VCaP (cell line): ENCODE measurements around the gene FANCG.
A peak's percentile ranks its signal among the peaks of the same experiment; 100 is the strongest.

Experiments used
- H3K27ac ChIP-seq: fragments of 450-650 bp; 2 replicates; pipeline ENCODE4 v1.5.1; 2017
- TF ChIP-seq, protein P1 (sequence below): fragments of 450-650 bp; conservative IDR thresholded peaks from 2 replicates; pipeline ENCODE4 v1.5.1; 2017; ENCODE audit warnings: mild to moderate bottlenecking, moderate library complexity

The FANCG gene

DNA sequence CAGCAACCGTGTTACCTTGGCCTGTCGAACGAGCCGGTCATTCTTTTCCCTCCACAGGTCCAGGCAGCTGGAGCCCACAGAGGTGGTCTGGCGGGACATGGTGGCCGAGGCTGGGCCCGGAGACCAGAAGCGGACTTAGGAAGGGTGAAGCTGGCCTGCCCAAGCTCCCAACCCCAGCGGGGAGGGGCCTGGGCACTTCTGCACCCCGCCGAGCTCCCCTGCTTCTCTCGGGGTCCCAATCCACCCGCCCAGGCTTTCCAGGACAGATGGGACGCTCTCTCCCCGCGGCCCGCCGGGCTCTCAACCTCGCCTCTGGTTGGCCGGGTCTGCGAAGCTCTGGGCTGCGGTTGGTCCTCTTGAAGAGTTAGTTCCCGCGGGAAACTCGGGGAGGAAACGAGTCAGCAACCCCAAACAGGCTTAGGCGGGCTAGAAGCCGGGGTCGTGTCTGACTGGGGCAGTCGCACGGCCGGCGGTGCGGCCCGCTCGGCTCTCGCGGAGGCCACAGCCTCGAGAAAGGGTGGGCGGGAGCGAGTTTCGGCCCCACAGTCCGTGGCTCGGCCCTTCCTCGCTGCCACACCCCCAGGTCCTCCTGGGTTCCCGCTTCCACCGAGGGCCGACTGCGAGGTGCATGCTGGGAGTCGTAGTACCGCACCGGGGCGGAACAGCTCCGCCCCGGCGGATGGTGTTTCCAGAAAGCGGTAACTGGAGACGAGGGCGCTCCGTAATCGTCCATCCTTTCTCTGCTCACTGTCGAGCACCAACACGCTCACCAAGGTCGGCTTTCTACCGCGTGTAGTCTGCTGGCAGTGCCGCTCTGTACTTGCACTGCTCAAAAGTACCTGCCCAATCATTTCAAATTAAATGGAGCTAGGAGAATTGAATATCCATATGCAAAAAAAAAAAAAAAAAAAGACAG, at the start of gene FANCG:
Gene FANCG (minus strand): TSS at position 517 of the 916 bp plus-strand sequence. CDS start 418 bp downstream, at position 99.
- TF ChIP-seq, protein P1, sequence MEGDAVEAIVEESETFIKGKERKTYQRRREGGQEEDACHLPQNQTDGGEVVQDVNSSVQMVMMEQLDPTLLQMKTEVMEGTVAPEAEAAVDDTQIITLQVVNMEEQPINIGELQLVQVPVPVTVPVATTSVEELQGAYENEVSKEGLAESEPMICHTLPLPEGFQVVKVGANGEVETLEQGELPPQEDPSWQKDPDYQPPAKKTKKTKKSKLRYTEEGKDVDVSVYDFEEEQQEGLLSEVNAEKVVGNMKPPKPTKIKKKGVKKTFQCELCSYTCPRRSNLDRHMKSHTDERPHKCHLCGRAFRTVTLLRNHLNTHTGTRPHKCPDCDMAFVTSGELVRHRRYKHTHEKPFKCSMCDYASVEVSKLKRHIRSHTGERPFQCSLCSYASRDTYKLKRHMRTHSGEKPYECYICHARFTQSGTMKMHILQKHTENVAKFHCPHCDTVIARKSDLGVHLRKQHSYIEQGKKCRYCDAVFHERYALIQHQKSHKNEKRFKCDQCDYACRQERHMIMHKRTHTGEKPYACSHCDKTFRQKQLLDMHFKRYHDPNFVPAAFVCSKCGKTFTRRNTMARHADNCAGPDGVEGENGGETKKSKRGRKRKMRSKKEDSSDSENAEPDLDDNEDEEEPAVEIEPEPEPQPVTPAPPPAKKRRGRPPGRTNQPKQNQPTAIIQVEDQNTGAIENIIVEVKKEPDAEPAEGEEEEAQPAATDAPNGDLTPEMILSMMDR = no peak
- H3K27ac ChIP-seq = peak within 1 kb of the TSS; percentile 80

DNA sequence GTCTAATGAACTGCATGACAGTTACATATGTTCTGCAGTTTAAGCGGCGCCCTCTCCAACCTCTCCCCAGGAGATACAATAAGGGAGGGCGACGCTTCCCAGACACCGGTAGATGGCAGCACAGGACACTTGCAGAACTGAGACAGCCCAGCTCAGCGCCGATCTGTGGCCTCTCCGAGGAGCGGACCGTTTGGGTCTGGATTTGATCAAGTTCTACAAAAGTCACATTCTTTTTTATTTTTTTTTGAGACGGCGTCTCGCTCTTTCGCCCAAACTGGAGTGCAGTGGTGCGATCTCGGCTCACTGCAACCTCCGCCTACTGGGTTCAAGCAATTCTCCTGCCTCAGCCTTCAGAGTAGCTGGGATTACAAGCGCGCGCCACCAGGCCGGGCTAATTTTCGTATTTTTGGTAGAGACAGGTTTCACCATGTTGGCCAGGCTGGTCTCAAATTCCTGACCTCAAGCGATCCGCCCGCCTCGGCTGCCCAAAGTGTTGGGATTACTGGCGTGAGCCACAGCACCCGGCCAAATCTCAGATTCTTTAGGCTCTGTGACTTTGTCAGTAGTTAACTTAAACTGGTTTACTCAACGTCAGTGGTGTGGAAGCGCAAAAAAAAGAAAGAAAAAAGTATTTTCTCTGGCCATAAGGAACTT, 37.3 kb upstream of the FANCG start:
- TF ChIP-seq, protein P1 = peak; percentile 99
- peak overlapping the region; percentile 82 for H3K27ac ChIP-seq

DNA sequence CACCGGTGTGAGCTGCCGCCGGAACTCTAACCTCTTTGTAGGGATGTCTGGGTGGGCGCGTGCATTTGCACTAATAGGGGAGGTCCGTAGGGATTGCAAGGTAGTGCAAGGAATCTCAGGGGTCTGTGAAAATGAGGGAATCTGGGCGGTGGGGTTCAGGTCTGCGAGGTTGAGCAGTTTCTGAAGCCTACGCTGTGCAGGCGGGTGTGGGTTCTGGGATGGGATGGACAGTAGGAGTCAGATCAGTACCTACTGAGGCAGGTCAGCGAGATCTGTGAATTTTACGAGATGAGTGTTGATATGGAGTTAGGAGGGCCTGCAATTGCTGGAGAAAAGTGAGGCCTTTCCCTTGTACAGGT, 36.8 kb upstream of the FANCG start:
- TF ChIP-seq, protein P1 = no peak

DNA sequence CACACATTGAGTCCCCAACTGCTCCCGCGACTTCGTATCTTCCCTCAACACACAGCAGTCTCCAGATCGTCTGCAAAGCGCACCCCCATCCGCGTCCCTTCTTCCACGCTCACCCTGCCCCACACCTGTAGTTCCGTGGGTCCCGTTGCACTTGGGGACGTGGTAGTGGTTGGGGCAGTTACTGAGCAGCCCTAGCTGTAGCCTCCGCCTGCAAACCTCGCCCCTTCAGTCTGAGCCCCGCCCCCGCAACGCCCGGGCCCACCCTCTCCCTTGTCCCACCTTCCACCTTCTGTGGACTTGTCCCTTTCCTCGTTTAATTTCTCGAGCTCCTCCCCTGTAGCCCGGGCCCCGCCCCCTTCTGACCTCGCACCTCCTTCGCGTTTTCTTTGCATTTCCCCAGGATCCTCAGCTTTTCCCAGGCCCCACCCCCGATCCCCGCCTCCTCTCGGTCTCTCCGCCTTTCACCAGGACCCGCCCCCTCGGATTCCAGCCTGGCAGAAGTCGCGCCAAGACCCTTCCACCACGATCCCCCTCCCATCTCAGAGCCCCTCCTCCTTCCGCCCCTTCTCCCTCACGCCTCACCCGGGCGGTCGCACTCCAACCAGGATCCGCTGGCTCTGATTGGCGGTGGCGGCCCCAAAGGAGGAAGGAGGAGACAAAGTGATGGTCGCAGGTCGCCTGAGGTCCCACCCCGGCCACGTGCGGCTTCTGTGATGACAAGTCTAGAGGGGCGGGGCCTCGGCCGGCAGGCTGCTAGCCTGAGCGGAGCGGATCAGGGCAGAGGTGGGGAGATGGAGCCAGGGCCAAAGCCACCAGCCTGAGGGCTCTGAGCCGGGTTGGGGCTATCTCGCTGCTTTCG, 36.2 kb upstream of the FANCG start, which contains the start of gene ATOSB:
Gene ATOSB (minus strand): TSS at position 183 of the 859 bp plus-strand sequence. CDS start 7,588 bp downstream, outside the sequence.
- TF ChIP-seq, protein P1 = no peak
- H3K27ac ChIP-seq = peak within 1 kb of the TSS; percentile 82

More for the DNA sequence above, 36.8 kb upstream of the FANCG start:
- H3K27ac ChIP-seq = peak overlapping the region; percentile 82

DNA sequence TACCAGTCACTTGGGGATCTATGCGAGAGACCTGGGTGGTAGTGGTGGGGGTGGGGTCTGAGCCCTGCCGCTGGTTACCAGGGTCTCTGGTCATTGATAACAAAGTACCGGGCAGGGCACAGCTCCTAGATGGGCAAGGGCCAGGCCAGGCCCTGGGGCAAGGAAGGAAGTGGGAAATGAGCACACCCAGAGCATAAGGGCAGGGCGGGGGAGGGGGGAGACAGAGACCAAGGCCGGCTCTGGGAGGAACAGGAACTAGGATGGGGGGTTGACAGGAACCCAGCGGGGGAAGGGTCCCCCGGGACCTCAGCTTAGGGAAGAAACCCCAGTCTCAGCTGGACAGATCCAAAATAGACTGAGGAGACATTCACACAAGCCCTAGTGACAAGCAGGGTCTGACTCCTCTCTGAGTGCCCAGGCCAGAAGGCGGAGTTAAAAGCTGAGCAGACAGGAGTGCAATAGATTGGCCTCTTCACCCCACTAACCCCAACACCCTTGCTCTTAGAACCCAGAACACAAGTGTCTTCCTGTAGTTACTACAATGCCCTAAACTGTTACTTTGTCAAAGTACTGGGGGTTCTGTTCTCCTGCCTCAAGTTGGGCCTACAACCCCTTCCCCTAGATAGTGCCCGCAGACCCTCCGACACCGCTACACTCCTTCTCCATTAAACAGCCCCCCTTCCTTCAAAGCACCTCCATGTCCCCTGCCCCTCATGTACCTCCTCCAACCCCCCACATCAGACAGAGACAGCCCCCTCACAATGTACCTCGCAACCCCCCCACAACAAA, 35.3 kb upstream of the FANCG start:
- TF ChIP-seq, protein P1 = no peak
- peak overlapping the region; percentile 82 for H3K27ac ChIP-seq

DNA sequence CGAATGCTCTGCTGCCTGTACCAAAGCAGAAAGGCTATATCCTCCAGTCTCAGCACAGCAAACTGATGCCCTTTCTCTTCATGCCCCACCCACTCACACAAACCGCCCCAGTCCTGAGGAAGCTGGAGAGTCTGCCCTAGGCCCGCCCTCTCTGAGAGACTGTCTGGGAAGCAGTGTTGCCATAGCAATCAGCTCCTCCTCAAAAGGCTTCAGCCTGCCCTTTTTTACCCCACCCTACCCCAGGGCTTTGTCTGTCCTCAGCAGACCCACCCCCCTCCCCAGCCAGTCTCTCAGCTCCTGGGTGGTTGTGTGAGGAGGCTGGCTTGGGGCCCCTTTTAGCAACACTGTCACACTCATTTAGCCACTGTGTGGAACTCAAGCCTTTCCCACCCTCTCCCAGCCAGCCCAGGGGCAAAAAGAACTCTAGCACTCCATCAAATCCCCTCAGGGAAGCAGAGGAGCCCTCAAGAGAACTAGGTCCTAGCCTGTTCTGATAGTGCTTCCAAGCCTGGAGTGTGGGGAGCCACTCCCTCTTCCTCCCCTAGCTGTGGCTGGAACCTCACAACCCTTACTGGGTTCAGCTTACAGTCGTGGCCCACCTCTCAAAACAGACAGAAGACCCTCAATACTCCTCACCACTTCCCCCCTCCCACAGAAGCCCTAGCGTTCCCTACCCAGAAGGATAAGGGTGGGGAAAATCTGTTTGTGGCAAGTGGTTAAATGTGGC, 34.5 kb upstream of the FANCG start:
- TF ChIP-seq, protein P1 = no peak
- peak overlapping the region; percentile 82 for H3K27ac ChIP-seq
